ENCODE results near the gene PSMG3.
A peak's percentile ranks its signal among the peaks of the same experiment; 100 is the strongest.

The PSMG3 gene

GRCh38 chr7:1578513-1578912 lies 8.7 kb upstream of the PSMG3 start:
- DNase-seq: no peak

- no peak for DNase-seq
These were observed 6.9 kb upstream of the PSMG3 start for GRCh38 chr7:1576521-1577253.

- DNase-seq: no peak
These were observed 6.0 kb upstream of the PSMG3 start for GRCh38 chr7:1575809-1576208.

- DNase-seq: no peak
These were observed 2.4 kb upstream of the PSMG3 start for GRCh38 chr7:1572111-1572822.

GRCh38 chr7:1569440-1569832 lies 396 bp downstream of the PSMG3 start:
- no peak for DNase-seq

GRCh38 chr7:1569016-1569415 lies 816 bp downstream of the PSMG3 start:
- DNase-seq: peak; percentile 32

GRCh38 chr7:1567896-1568510 lies 1.8 kb downstream of the PSMG3 start:
- no peak for DNase-seq

- no peak for DNase-seq
These were observed 2.6 kb downstream of the PSMG3 start for GRCh38 chr7:1567049-1567771.

- no peak for DNase-seq
These were observed 3.2 kb downstream of the PSMG3 start for GRCh38 chr7:1566687-1567048.

GRCh38 chr7:1564603-1565022 lies 5.2 kb downstream of the PSMG3 start:
- no peak for DNase-seq

- no peak for DNase-seq
These were observed 5.7 kb downstream of the PSMG3 start for GRCh38 chr7:1563981-1564602.

GRCh38 chr7:1562597-1563051 lies 7.2 kb downstream of the PSMG3 start:
- DNase-seq: no peak

- no peak for DNase-seq
These were observed 7.7 kb downstream of the PSMG3 start for GRCh38 chr7:1562116-1562515.

GRCh38 chr7:1561036-1561940 lies 8.5 kb downstream of the PSMG3 start:
- DNase-seq: no peak

- no peak for DNase-seq
These were observed 9.2 kb downstream of the PSMG3 start for GRCh38 chr7:1560620-1561031.

- DNase-seq: no peak
These were observed 9.9 kb downstream of the PSMG3 start for GRCh38 chr7:1559626-1560590.

- DNase-seq: no peak
These were observed 10.8 kb downstream of the PSMG3 start for GRCh38 chr7:1558841-1559625.

- no peak for DNase-seq
These were observed 11.5 kb downstream of the PSMG3 start for GRCh38 chr7:1558181-1558811.

- no peak for DNase-seq
These were observed 12.1 kb downstream of the PSMG3 start for GRCh38 chr7:1557771-1558170.

Measured in stimulated activated CD4-positive, alpha-beta T cell treated with anti-CD3 and anti-CD28 coated beads, Interleukin-4, amount 100 ng/mL, for 24 hours (primary cell).